WTC11 (cell line): ENCODE data around the gene CHKA. TPM values are rescaled to one million over a fixed set of nuclear protein-coding genes. Genes with fewer than 3 reads are reported as not detected.

ENCODE experiments used
- ATAC-seq: fragments of 200-7000 bp; cut with Tn5 transposase; 2 replicates; pipeline ENCODE4 v1.10.0; 2021; ENCODE audit warnings: mild to moderate bottlenecking, moderate library complexity
- CTCF ChIA-PET: fragments of 300-600 bp; sonication (Branson Sonifier 250); formaldehyde crosslinking; loops from one replicate; lab custom pipeline; 2021; ENCODE audit warnings: antibody characterized with exemption; lab: Charles Lee
- POLR2A ChIA-PET: fragments of 350-600 bp; sonication (Branson Sonifier 250); formaldehyde crosslinking; loops from one replicate; lab custom pipeline; 2021; ENCODE audit warnings: antibody characterized with exemption; lab: Charles Lee
- DNase-seq: peaks from one replicate; pipeline ENCODE4 v3.0.0; 2021; ENCODE audit warnings: low spot score
- H3K27ac Mint-ChIP-seq: 2 replicates; pipeline ENCODE4 v1.8.0; 2021; ENCODE audit warnings: mixed read lengths
- H3K27me3 Mint-ChIP-seq: 2 replicates; pipeline ENCODE4 v1.8.0; 2021; ENCODE audit warnings: low read depth, mild to moderate bottlenecking, moderate library complexity, mixed read lengths
- H3K36me3 Mint-ChIP-seq: 2 replicates; pipeline ENCODE4 v1.8.0; 2021; ENCODE audit warnings: mixed read lengths
- H3K4me1 Mint-ChIP-seq: 2 replicates; pipeline ENCODE4 v1.8.0; 2022; ENCODE audit warnings: mixed read lengths
- H3K4me3 Mint-ChIP-seq: 2 replicates; pipeline ENCODE4 v1.8.0; 2021; ENCODE audit warnings: mild to moderate bottlenecking, moderate library complexity, mixed read lengths
- H3K9me3 Mint-ChIP-seq: 2 replicates; pipeline ENCODE4 v1.8.0; 2021; ENCODE audit warnings: mixed read lengths
- ATF2 ChIP-seq: sonication (generic); formaldehyde crosslinking; IDR thresholded peaks from 2 replicates; pipeline ENCODE4 v1.8.1; 2022; ENCODE audit warnings: low read depth, missing genetic modification reagents, borderline replicate concordance
- CTCF ChIP-seq: fragments of 200-600 bp; IDR thresholded peaks from 2 replicates; pipeline ENCODE4 v1.8.0; 2022; ENCODE audit warnings: antibody characterized with exemption
- E2F4 ChIP-seq: sonication (generic); formaldehyde crosslinking; IDR thresholded peaks from 2 replicates; pipeline ENCODE4 v1.8.1; 2022; ENCODE audit warnings: low read depth, mild to moderate bottlenecking, moderate library complexity, missing genetic modification reagents, borderline replicate concordance
- GABPB1 ChIP-seq: sonication (generic); formaldehyde crosslinking; IDR thresholded peaks from 2 replicates; pipeline ENCODE4 v1.8.1; 2023; ENCODE audit warnings: mild to moderate bottlenecking, missing genetic modification reagents
- GRHL2 ChIP-seq: fragments of 250-450 bp; sonication (Bioruptor Pico); IDR thresholded peaks from 2 replicates; pipeline ENCODE4 v1.8.0; 2022; ENCODE audit warnings: mild to moderate bottlenecking, moderate library complexity; ENCODE audit not compliant: insufficient replicate concordance, severe bottlenecking
- IRF2 ChIP-seq: sonication (generic); formaldehyde crosslinking; IDR thresholded peaks from 2 replicates; pipeline ENCODE4 v1.8.0; 2022; ENCODE audit warnings: low read depth, missing genetic modification reagents, borderline replicate concordance
- JUN ChIP-seq: sonication (generic); formaldehyde crosslinking; IDR thresholded peaks from 2 replicates; pipeline ENCODE4 v1.8.0; 2023; ENCODE audit warnings: mild to moderate bottlenecking, missing genetic modification reagents
- KAT7 ChIP-seq: sonication (generic); formaldehyde crosslinking; IDR thresholded peaks from 2 replicates; pipeline ENCODE4 v1.8.1; 2023; ENCODE audit warnings: missing genetic modification reagents, mild to moderate bottlenecking, borderline replicate concordance
- MXD4 ChIP-seq: fragments of 250-450 bp; sonication (Bioruptor Pico); IDR thresholded peaks from 2 replicates; pipeline ENCODE4 v1.8.0; 2021; ENCODE audit warnings: mild to moderate bottlenecking, moderate library complexity, borderline replicate concordance
- NFE2L1 ChIP-seq: sonication (generic); formaldehyde crosslinking; IDR thresholded peaks from 2 replicates; pipeline ENCODE4 v1.8.1; 2023; ENCODE audit warnings: missing genetic modification reagents
- NR1H2 ChIP-seq: sonication (generic); formaldehyde crosslinking; IDR thresholded peaks from 2 replicates; pipeline ENCODE4 v1.9.0; 2021; ENCODE audit warnings: mild to moderate bottlenecking, moderate library complexity, missing genetic modification reagents
- OVOL2 ChIP-seq: fragments of 250-450 bp; sonication (Bioruptor Pico); IDR thresholded peaks from 2 replicates; pipeline ENCODE4 v1.9.0; 2021; ENCODE audit warnings: mild to moderate bottlenecking, borderline replicate concordance
- TEAD1 ChIP-seq: sonication (generic); formaldehyde crosslinking; IDR thresholded peaks from 2 replicates; pipeline ENCODE4 v1.8.0; 2022; ENCODE audit warnings: mild to moderate bottlenecking, missing genetic modification reagents
- ZNF281 ChIP-seq: sonication (generic); formaldehyde crosslinking; IDR thresholded peaks from 2 replicates; pipeline ENCODE4 v1.8.0; 2023; ENCODE audit warnings: mild to moderate bottlenecking, missing genetic modification reagents
- ZNF317 ChIP-seq: sonication (generic); formaldehyde crosslinking; IDR thresholded peaks from 2 replicates; pipeline ENCODE4 v1.8.1; 2023; ENCODE audit warnings: low read depth, mild to moderate bottlenecking, moderate library complexity, missing genetic modification reagents, borderline replicate concordance
- ZNF416 ChIP-seq: fragments of 250-450 bp; sonication (Bioruptor Pico); IDR thresholded peaks from 2 replicates; pipeline ENCODE4 v1.9.0; 2021; ENCODE audit warnings: mild to moderate bottlenecking, inconsistent platforms
- total RNA-seq: library from RNA; stranded (reverse); gene quantifications from 3 replicates; pipeline ENCODE4 v1.2.3, GENCODE V29; 2021
- TF ChIP-seq, protein P1 (sequence below): sonication (generic); formaldehyde crosslinking; IDR thresholded peaks from 2 replicates; pipeline ENCODE4 v1.8.1; 2022; ENCODE audit warnings: mild to moderate bottlenecking, moderate library complexity, missing genetic modification reagents
- TF ChIP-seq, protein P2 (sequence below): sonication (generic); formaldehyde crosslinking; IDR thresholded peaks from 2 replicates; pipeline ENCODE4 v1.8.0; 2022; ENCODE audit warnings: mild to moderate bottlenecking, missing genetic modification reagents
- TF ChIP-seq, protein P3 (sequence below): sonication (generic); formaldehyde crosslinking; IDR thresholded peaks from 2 replicates; pipeline ENCODE4 v1.8.1; 2023; ENCODE audit warnings: mild to moderate bottlenecking, missing genetic modification reagents, moderate library complexity

The CHKA gene
- total RNA-seq, 1 experiment from 2014 or later = 76.1 TPM

GRCh38 chr11:68142028-68142412, 20.8 kb upstream of the CHKA start (continued):
- TF ChIP-seq, protein P1, sequence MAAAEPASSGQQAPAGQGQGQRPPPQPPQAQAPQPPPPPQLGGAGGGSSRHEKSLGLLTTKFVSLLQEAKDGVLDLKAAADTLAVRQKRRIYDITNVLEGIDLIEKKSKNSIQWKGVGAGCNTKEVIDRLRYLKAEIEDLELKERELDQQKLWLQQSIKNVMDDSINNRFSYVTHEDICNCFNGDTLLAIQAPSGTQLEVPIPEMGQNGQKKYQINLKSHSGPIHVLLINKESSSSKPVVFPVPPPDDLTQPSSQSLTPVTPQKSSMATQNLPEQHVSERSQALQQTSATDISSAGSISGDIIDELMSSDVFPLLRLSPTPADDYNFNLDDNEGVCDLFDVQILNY = no peak
- no peak for TF ChIP-seq ZNF281 (CRISPR knock-in tag)
- TF ChIP-seq MXD4 (CRISPR knock-in tag) = no peak

DNA sequence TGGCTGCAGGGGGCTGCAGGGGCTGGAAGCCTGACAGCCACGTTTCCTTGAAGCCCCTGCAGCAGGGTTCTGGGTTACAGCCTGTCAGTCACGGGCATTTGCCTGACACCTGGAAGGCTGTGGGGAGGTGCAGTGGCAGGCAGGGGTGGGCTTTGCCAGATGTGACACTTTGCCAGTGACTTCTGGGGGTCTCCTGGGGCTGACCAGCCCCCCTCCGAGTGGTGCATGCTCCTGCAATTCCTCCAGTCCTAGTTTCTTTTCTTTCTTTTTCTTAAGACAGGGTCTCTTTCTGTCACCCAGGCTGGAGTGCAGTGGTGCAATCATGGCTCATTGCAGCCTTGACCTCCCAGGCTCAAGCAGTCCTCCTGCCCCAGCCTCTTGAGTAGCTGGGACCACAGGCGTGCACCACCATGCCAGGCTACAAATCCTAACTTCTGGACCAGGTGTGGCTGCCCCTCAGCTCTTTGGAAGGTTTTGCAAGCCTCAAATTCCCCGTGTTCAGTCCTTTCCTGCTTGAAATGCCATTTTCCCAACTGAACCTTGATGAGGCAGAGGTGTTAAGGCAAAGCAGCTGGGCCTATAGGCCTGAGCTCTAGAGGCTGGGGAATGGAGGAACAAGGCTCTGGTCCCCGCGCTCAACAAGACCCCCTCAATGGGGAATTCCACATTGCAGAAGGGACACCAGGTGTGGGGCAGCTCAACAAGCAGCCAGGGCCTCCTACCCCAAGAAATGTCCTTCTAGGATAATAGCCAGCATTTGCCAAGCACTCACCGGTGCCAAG, 20.2 kb upstream of the CHKA start:
- no peaks in the 10 kb centered on the region for H3K27me3 Mint-ChIP-seq
- TF ChIP-seq GABPB1 (CRISPR knock-in tag) (no peak), ZNF416 (CRISPR knock-in tag) (no peak), ATF2 (no peak), CTCF (no peak), TEAD1 (CRISPR knock-in tag) (no peak)
- TF ChIP-seq, protein P2, sequence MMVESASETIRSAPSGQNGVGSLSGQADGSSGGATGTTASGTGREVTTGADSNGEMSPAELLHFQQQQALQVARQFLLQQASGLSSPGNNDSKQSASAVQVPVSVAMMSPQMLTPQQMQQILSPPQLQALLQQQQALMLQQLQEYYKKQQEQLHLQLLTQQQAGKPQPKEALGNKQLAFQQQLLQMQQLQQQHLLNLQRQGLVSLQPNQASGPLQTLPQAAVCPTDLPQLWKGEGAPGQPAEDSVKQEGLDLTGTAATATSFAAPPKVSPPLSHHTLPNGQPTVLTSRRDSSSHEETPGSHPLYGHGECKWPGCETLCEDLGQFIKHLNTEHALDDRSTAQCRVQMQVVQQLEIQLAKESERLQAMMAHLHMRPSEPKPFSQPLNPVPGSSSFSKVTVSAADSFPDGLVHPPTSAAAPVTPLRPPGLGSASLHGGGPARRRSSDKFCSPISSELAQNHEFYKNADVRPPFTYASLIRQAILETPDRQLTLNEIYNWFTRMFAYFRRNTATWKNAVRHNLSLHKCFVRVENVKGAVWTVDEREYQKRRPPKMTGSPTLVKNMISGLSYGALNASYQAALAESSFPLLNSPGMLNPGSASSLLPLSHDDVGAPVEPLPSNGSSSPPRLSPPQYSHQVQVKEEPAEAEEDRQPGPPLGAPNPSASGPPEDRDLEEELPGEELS (CRISPR knock-in tag) = no peak
- TF ChIP-seq, all 79 proteins: peak for 0
- peaks cover 5% of the 10 kb centered on the region for H3K9me3 Mint-ChIP-seq
- H3K4me3 Mint-ChIP-seq = no peak overlapping the region
- CTCF ChIA-PET = interaction anchor here (1.0 kb wide), 1 partner anchor 63 kb away, joined by 3 read pairs; no protein-coding TSS in a partner anchor
- no peak overlapping the region for H3K27ac Mint-ChIP-seq
- H3K4me1 Mint-ChIP-seq = 0 out of 2 replicates have a peak, but pooled peaks cover 4% of the 10 kb centered on the region
- POLR2A ChIA-PET = no interaction called here
- ATAC-seq (no peak), DNase-seq (no peak)
- H3K36me3 Mint-ChIP-seq = no peaks in the 10 kb centered on the region

- H3K4me1 Mint-ChIP-seq = 0 out of 2 replicates have a peak, but pooled peaks cover 4% of the 10 kb centered on the region
These were observed 19.5 kb upstream of the CHKA start for GRCh38 chr11:68140496-68141245.

More at GRCh38 chr11:68140496-68141245, 19.5 kb upstream of the CHKA start:
- TF ChIP-seq NFE2L1 (CRISPR knock-in tag) (no peak), JUN (CRISPR knock-in tag) (no peak), NR1H2 (no peak), KAT7 (no peak), MXD4 (CRISPR knock-in tag) (no peak), GRHL2 (no peak), OVOL2 (no peak), E2F4 (CRISPR knock-in tag) (no peak), ZNF317 (CRISPR knock-in tag) (no peak), IRF2 (CRISPR knock-in tag) (no peak)
- TF ChIP-seq, protein P3, sequence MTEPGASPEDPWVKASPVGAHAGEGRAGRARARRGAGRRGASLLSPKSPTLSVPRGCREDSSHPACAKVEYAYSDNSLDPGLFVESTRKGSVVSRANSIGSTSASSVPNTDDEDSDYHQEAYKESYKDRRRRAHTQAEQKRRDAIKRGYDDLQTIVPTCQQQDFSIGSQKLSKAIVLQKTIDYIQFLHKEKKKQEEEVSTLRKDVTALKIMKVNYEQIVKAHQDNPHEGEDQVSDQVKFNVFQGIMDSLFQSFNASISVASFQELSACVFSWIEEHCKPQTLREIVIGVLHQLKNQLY (CRISPR knock-in tag) = no peak
- Mint-ChIP-seq H3K27ac (0 out of 2 replicates have a peak overlapping the region, but pooled peaks have one; percentile 34), H3K27me3 (no peaks in the 10 kb centered on the region), H3K4me3 (no peak overlapping the region), H3K36me3 (peaks cover 6% of the 10 kb centered on the region; the same call in 1 of the 2 replicates), H3K9me3 (peaks cover 10% of the 10 kb centered on the region)
- CTCF ChIA-PET = interaction anchor here (1.0 kb wide), 2 partner anchors 13 to 64 kb away, joined by 3 read pairs; no protein-coding TSS in a partner anchor
- POLR2A ChIA-PET = interaction anchor here (0.7 kb wide), 1 partner anchor 58 kb away, joined by 4 read pairs; no protein-coding TSS in a partner anchor
- no peak for DNase-seq
- peak; percentile 25; the same call in 1 of the 2 replicates for ATAC-seq
